H1 (cell line): ENCODE data around the gene MLKL. TPM values are rescaled to one million over a fixed set of nuclear protein-coding genes. Genes with fewer than 3 reads are reported as not detected.

Source experiments
- CTCF ChIA-PET: fragments of 300-600 bp; sonication (Branson Sonifier 250); formaldehyde crosslinking; loops from one replicate; lab custom pipeline; 2021; ENCODE audit not compliant: partially characterized antibody; lab: Charles Lee
- POLR2A ChIA-PET: fragments of 300-600 bp; sonication (Branson Sonifier 250); formaldehyde crosslinking; loops from one replicate; lab custom pipeline; 2021; ENCODE audit warnings: inconsistent platforms; ENCODE audit not compliant: partially characterized antibody; lab: Charles Lee
- DNase-seq, 2 experiments: peaks; one replicate each; pipeline versions ENCODE4 v3.0.0 to v3.0.0-alpha.2; 2010 to 2022; ENCODE audit warnings: low spot score in 2 of 2, low read depth in 1 of 2, mixed read lengths in 1 of 2
- FAIRE-seq: peaks from 2 replicates; lab custom pipeline; 2011; peaks lifted over from hg19 to GRCh38; lab: Jason Lieb, UNC
- H2AFZ ChIP-seq: 2 replicates; pipeline ENCODE4 v1.8.1; 2012; ENCODE audit warnings: low read length, inconsistent platforms
- H2AK5ac ChIP-seq: 2 replicates; pipeline ENCODE4 v1.6.1; 2013; ENCODE audit warnings: low read depth, low read length
- H2BK120ac ChIP-seq: replicated peaks from 2 replicates; pipeline ENCODE3; 2013; ENCODE audit warnings: low read depth, low read length, inconsistent platforms
- H2BK12ac ChIP-seq: 2 replicates; pipeline ENCODE4 v1.6.1; 2013; ENCODE audit warnings: low read depth, low read length
- H2BK15ac ChIP-seq: 2 replicates; pipeline ENCODE4 v1.6.1; 2013; ENCODE audit warnings: low read length
- H2BK20ac ChIP-seq: 2 replicates; pipeline ENCODE4 v1.6.1; 2013; ENCODE audit warnings: low read length
- H2BK5ac ChIP-seq: 2 replicates; pipeline ENCODE4 v1.6.1; 2013; ENCODE audit warnings: low read depth, low read length
- H3K14ac ChIP-seq: 2 replicates; pipeline ENCODE4 v1.6.1; 2013; ENCODE audit warnings: inconsistent platforms; ENCODE audit not compliant: insufficient read length
- H3K18ac ChIP-seq: 2 replicates; pipeline ENCODE4 v1.6.1; 2013; ENCODE audit warnings: low read length; ENCODE audit errors: extremely low read depth
- H3K23ac ChIP-seq: 2 replicates; pipeline ENCODE4 v1.6.1; 2013; ENCODE audit warnings: inconsistent platforms; ENCODE audit not compliant: insufficient read length
- H3K23me2 ChIP-seq: 2 replicates; pipeline ENCODE4 v1.6.1; 2013; ENCODE audit warnings: low read depth, low read length
- H3K27ac ChIP-seq: 2 replicates; pipeline ENCODE4 v1.6.1; 2011; ENCODE audit warnings: low read depth, low read length, inconsistent platforms
- H3K27me3 ChIP-seq, 4 experiments: replicated peaks in 1 of 4; 1 replicate in 1 of 4; 2 replicates in 3 of 4; pipeline versions ENCODE4 v1.6.1 to v1.8.1; 2011 to 2013; ENCODE audit warnings: low read length in 3 of 4, mild to moderate bottlenecking in 3 of 4, inconsistent platforms in 2 of 4, mixed read lengths in 2 of 4, moderate library complexity in 1 of 4; ENCODE audit not compliant: control insufficient read depth in 3 of 4, insufficient read depth in 3 of 4; ENCODE audit errors: extremely low read depth in 1 of 4
- H3K36me3 ChIP-seq, 4 experiments: 2 replicates each; pipeline versions ENCODE4 v1.6.1 to v1.8.1; 2011 to 2013; ENCODE audit warnings: mild to moderate bottlenecking in 4 of 4, low read length in 3 of 4, moderate library complexity in 2 of 4, control low read depth in 1 of 4, inconsistent platforms in 1 of 4; ENCODE audit not compliant: insufficient read depth in 4 of 4, control insufficient read depth in 2 of 4
- H3K4ac ChIP-seq: replicated peaks from 2 replicates; pipeline ENCODE3; 2013; ENCODE audit warnings: low read length, low read depth, mixed read lengths, inconsistent platforms; ENCODE audit not compliant: insufficient read length
- H3K4me1 ChIP-seq, 4 experiments: replicated peaks in 1 of 4; 1 replicate in 1 of 4; 2 replicates in 3 of 4; pipeline versions ENCODE4 v1.6.1 to v1.8.1; 2011 to 2013; ENCODE audit warnings: low read length in 3 of 4, inconsistent platforms in 2 of 4, mixed read lengths in 1 of 4; ENCODE audit not compliant: insufficient read depth in 4 of 4, control insufficient read depth in 3 of 4
- H3K4me2 ChIP-seq, 2 experiments: 2 replicates each; pipeline versions ENCODE4 v1.6.1 to v1.8.1; 2011 to 2013; ENCODE audit warnings: low read depth in 2 of 2, low read length in 2 of 2, control low read depth in 1 of 2, inconsistent platforms in 1 of 2, mild to moderate bottlenecking in 1 of 2; ENCODE audit not compliant: insufficient read depth in 1 of 2
- H3K4me3 ChIP-seq, 4 experiments: fragments of 200-600, 300-600 bp in 1 of 4; sonication (generic), shearing (Covaris generic), sonication (Bioruptor Twin) in 1 of 4; 2 replicates each; pipeline versions ENCODE4 v1.5.1 to v1.8.1; 2011 to 2016; ENCODE audit warnings: low read length in 4 of 4, low read depth in 3 of 4, control low read depth in 2 of 4, inconsistent platforms in 2 of 4, mild to moderate bottlenecking in 2 of 4, mixed read lengths in 1 of 4, moderate library complexity in 1 of 4; ENCODE audit not compliant: insufficient read depth in 2 of 4; ENCODE audit errors: extremely low read depth in 1 of 4
- H3K56ac ChIP-seq: replicated peaks from 2 replicates; pipeline ENCODE3; 2013; ENCODE audit warnings: low read depth, mild to moderate bottlenecking, mixed read lengths, low read length, inconsistent platforms; ENCODE audit not compliant: insufficient read length
- H3K79me1 ChIP-seq: 2 replicates; pipeline ENCODE4 v1.6.1; 2013; ENCODE audit warnings: low read depth, low read length, control low read depth
- H3K79me2 ChIP-seq, 2 experiments: 2 replicates each; pipeline versions ENCODE4 v1.6.1 to v1.8.1; 2012 to 2013; ENCODE audit warnings: low read length in 2 of 2, mild to moderate bottlenecking in 2 of 2, inconsistent platforms in 1 of 2; ENCODE audit not compliant: insufficient read depth in 2 of 2, control insufficient read depth in 1 of 2
- H3K9ac ChIP-seq, 4 experiments: replicated peaks in 1 of 4; 1 replicate in 1 of 4; 2 replicates in 3 of 4; pipeline versions ENCODE4 v1.6.1 to v1.8.1; 2011 to 2013; ENCODE audit warnings: low read depth in 3 of 4, low read length in 3 of 4, control low read depth in 2 of 4, mild to moderate bottlenecking in 2 of 4, moderate library complexity in 2 of 4, inconsistent platforms in 1 of 4; ENCODE audit errors: extremely low read depth in 1 of 4
- H3K9me3 ChIP-seq, 2 experiments: 2 replicates each; pipeline versions ENCODE4 v1.6.1 to v1.8.1; 2012 to 2013; ENCODE audit warnings: mild to moderate bottlenecking in 2 of 2, moderate library complexity in 2 of 2, control low read depth in 1 of 2, inconsistent platforms in 1 of 2, low read depth in 1 of 2, low read length in 1 of 2, mixed read lengths in 1 of 2; ENCODE audit not compliant: insufficient read depth in 2 of 2
- H4K20me1 ChIP-seq, 2 experiments: replicated peaks in 1 of 2; 2 replicates each; pipeline versions ENCODE3 to v1.8.1; 2011 to 2013; ENCODE audit warnings: inconsistent platforms in 2 of 2, low read length in 2 of 2, mild to moderate bottlenecking in 1 of 2; ENCODE audit not compliant: insufficient read depth in 2 of 2, control insufficient read depth in 1 of 2
- H4K5ac ChIP-seq: 2 replicates; pipeline ENCODE4 v1.6.1; 2013; ENCODE audit warnings: low read length, low read depth, mixed read lengths, inconsistent platforms; ENCODE audit not compliant: insufficient read length
- H4K8ac ChIP-seq: 2 replicates; pipeline ENCODE4 v1.8.0; 2013; ENCODE audit warnings: mild to moderate bottlenecking, moderate library complexity, low read length, inconsistent platforms; ENCODE audit not compliant: insufficient read depth; ENCODE audit errors: extremely low read depth
- H4K91ac ChIP-seq: replicated peaks from 2 replicates; pipeline ENCODE3; 2013; ENCODE audit warnings: low read length, mixed read lengths, inconsistent platforms; ENCODE audit not compliant: insufficient read length
- BACH1 ChIP-seq: IDR thresholded peaks from 2 replicates; pipeline ENCODE4 v1.6.1; 2012; ENCODE audit warnings: low read length, improper control_type of control experiment
- GABPA ChIP-seq: IDR thresholded peaks from 2 replicates; pipeline ENCODE4 v1.6.1; 2011; ENCODE audit warnings: mild to moderate bottlenecking, low read length, moderate library complexity, borderline replicate concordance; ENCODE audit not compliant: insufficient read depth
- GTF2F1 ChIP-seq: IDR thresholded peaks from 2 replicates; pipeline ENCODE4 v1.6.1; 2012; ENCODE audit warnings: low read depth, low read length, improper control_type of control experiment, borderline replicate concordance
- JUN ChIP-seq: IDR thresholded peaks from 2 replicates; pipeline ENCODE4 v1.6.1; 2011; ENCODE audit warnings: low read depth, mild to moderate bottlenecking, improper control_type of control experiment, low read length
- KDM1A ChIP-seq: fragments of 200-600, 300-600 bp; sonication (generic); IDR thresholded peaks from 2 replicates; pipeline ENCODE4 v1.7.1; 2016; ENCODE audit warnings: mild to moderate bottlenecking, low read length, borderline replicate concordance
- RAD21 ChIP-seq, 2 experiments: IDR thresholded peaks in 1 of 2; conservative IDR thresholded peaks in 1 of 2; 2 replicates each; pipeline ENCODE4 v1.6.1; 2011; ENCODE audit warnings: low read depth in 2 of 2, low read length in 2 of 2, improper control_type of control experiment in 1 of 2, inconsistent platforms in 1 of 2, mild to moderate bottlenecking in 1 of 2, moderate library complexity in 1 of 2
- SRF ChIP-seq: IDR thresholded peaks from 2 replicates; pipeline ENCODE4 v1.6.1; 2011; ENCODE audit warnings: mild to moderate bottlenecking, low read depth, low read length, moderate library complexity
- WGBS, 2 experiments: shearing (Covaris generic) in 1 of 2; methylation state at CpG; one replicate each; pipeline versions ENCODE4 v1.1.6 to v1.1.7; 2013 to 2015; ENCODE audit warnings: low lambda C conversion rate in 2 of 2, mixed read lengths in 2 of 2, inconsistent platforms in 1 of 2, low coverage in 1 of 2, missing lambda C conversion rate in 1 of 2; ENCODE audit not compliant: insufficient replicate concordance in 2 of 2, insufficient coverage in 1 of 2, insufficient read length in 1 of 2; ENCODE audit errors: extremely low coverage in 1 of 2, missing lambda C conversion rate in 1 of 2; 5-methylcytosine and 5-hydroxymethylcytosine counted together
- polyA plus RNA-seq, 7 experiments: library from polyadenylated mRNA; depleted of rRNA in 3 of 7; stranded (reverse) in 5 of 7; unstranded in 2 of 7; fragments of >200 nt in 5 of 7; fragments of 200-250 nt in 2 of 7; gene quantifications; 1 replicate in 5 of 7; 2 replicates in 1 of 7; 4 replicates in 1 of 7; pipeline versions ENCODE4 v1.2.1 to v1.2.3, GENCODE V29; 2011 to 2013; ENCODE audit warnings: missing spikeins in 2 of 7, mixed read lengths in 2 of 7
- total RNA-seq: library from RNA; stranded (reverse); fragmentation: NEBNext Ultra II Directional; extraction: Animal tissue kit (Norgen Biotek cat#: 25700); gene quantifications from 2 replicates; pipeline ENCODE4 v1.2.1, GENCODE V29; 2021

Gene MLKL
- total and polyA plus RNA-seq, 2 of the 8 experiments (the other 6 are each of a cell fraction or from before 2014, with no cell fraction given), result 1.6 to 2.1 TPM

DNA sequence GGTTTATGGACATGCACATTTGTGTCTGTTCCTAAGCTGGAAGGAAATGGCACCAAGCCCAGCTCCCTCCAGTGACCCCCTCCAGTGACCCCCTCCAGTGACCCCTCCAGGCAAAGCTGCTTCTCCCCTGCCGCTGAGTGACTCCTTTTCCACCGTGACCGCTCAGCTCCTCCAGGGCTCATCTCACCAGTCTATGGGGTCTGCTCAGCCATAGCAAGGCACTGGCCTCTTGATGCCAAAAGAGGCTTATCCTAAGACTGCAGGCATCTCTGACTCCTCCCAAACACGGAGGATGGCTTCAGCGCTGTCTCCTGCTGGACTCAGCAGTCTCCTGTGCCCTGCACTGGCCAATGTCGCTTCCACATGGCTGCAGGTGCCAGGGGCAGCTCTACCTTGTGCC, 38.6 kb upstream of the MLKL start:
- H4K91ac ChIP-seq, result peak overlapping the region; percentile 7
- H3K4me2 ChIP-seq, result no peak overlapping the region
- H4K20me1 ChIP-seq, result no peaks in the 10 kb centered on the region
- no peak overlapping the region for H2BK120ac ChIP-seq
- no peak overlapping the region for H4K5ac ChIP-seq
- H2AFZ ChIP-seq, result no peak overlapping the region
- H3K56ac ChIP-seq, result no peak overlapping the region
- H3K23ac ChIP-seq, result no peak overlapping the region
- H4K8ac ChIP-seq, result no peak overlapping the region
- 97% methylated on average over 6 of the region's 6 CpGs; no CpG with 5 or more reads in 1 of the 2 experiments for WGBS, 2 experiments
- no peak overlapping the region for H3K14ac ChIP-seq
- H2AK5ac ChIP-seq, result no peak overlapping the region
- H3K18ac ChIP-seq, result no peak overlapping the region
- H3K23me2 ChIP-seq, result peaks cover 2% of the 10 kb centered on the region; the same call in 1 of the 2 replicates
- DNase-seq, result no peak
- no peaks in the 10 kb centered on the region for H3K79me2 ChIP-seq
- 0 out of 2 replicates have a peak overlapping the region, but pooled peaks have one; percentile 35 for H2BK5ac ChIP-seq
- CTCF ChIA-PET, result interaction anchor here (0.6 to 32.9 kb wide), 6 partner anchors 13 to 146 kb away, joined by 3 to 576 read pairs (median 3); partner anchors contain the start of gene FA2H
- no peaks in the 10 kb centered on the region for H3K27me3 ChIP-seq
- no peak overlapping the region for H3K9ac ChIP-seq
- no peak overlapping the region for H3K4ac ChIP-seq
- H3K36me3 ChIP-seq, result no peaks in the 10 kb centered on the region
- no peak overlapping the region for H2BK15ac ChIP-seq
- no peaks in the 10 kb centered on the region for H3K9me3 ChIP-seq
- no peak overlapping the region for H3K27ac ChIP-seq
- no peaks in the 10 kb centered on the region for H3K79me1 ChIP-seq
- POLR2A ChIA-PET, result interaction anchor here (1.0 to 1.4 kb wide), 3 partner anchors 10 to 98 kb away, joined by 3 read pairs; no protein-coding TSS in a partner anchor
- no peak overlapping the region for H2BK20ac ChIP-seq
- no peak overlapping the region for H3K4me3 ChIP-seq
- peaks cover 0 to 23% (median 18%) of the 10 kb centered on the region in 4 experiments; a peak in 6 of 7 replicates for H3K4me1 ChIP-seq
- TF ChIP-seq JUN (no peak), KDM1A (no peak), GABPA (no peak), SRF (no peak), BACH1 (no peak), GTF2F1 (no peak), RAD21 (IDR thresholded peaks at IDR 0.05 in 1 of 2, conservative IDR thresholded peaks at IDR 0.05 in 1 of 2; ENCODE audit: low read depth in 2 of 2, low read length in 2 of 2) (no peak)
- TF ChIP-seq, all 59 proteins: peak for 0
- H2BK12ac ChIP-seq, result peak overlapping the region; percentile 81; the same call in 1 of the 2 replicates
- no peak for FAIRE-seq
